HG03469 (cell line): ENCODE results near the gene SLC52A1.
"Not testable (repeated sequence)": the region's sequence is repeated elsewhere in the genome, so short reads cannot be mapped to it uniquely, and the experiment has no call there.

Source experiments
- ATAC-seq: cut with Tn5 transposase; IDR thresholded peaks from one replicate; pipeline ENCODE4 v1.9.1; 2021; ENCODE audit warnings: mild to moderate bottlenecking, moderate library complexity, moderate number of reproducible peaks; ENCODE audit not compliant: unreplicated experiment

SLC52A1 gene

DNA sequence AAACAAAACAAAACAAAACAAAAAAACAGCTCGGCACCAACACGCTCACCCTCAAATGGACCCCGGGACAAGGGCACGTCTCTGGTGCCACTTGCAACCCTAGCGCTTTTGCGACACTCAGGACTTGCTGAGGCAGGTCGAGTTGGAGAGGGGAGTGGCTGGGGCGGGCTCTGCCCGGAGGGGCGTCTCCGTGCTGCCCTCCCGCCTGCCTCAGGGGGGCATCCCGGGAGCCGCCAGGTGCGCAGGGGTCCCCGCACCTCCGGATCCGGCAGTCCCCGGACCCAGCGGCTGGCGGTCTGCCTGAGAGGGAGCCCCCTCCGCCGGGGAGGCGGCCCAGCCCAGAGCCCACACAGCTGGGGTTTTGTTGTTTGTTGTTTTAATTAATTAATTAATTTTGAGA, at the start of gene SLC52A1:
SLC52A1 (minus strand) TSS at position 112 of the 400 bp plus-strand sequence. CDS start 820 bp downstream, outside the sequence.
- ATAC-seq = no peak

DNA sequence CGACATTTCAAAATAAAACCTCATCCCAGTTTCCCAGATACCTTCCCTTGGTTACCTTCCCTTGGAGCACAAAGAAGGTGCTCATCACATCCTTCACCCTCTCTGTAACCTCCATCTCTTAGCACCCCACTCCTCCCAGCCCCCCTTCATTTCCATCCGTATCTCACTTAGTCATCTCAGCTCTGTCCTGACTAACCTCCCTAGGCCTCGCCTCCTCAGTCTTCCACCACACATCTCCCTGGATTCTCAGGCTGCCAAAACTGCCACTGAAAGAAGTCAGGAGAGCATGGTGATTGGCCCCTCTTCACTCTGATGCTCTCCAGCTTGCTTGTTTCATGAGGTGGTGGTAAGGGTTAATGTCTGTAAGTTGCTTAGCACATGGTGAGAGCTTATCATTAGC, 45.4 kb upstream of the SLC52A1 start:
- ATAC-seq = no peak

DNA sequence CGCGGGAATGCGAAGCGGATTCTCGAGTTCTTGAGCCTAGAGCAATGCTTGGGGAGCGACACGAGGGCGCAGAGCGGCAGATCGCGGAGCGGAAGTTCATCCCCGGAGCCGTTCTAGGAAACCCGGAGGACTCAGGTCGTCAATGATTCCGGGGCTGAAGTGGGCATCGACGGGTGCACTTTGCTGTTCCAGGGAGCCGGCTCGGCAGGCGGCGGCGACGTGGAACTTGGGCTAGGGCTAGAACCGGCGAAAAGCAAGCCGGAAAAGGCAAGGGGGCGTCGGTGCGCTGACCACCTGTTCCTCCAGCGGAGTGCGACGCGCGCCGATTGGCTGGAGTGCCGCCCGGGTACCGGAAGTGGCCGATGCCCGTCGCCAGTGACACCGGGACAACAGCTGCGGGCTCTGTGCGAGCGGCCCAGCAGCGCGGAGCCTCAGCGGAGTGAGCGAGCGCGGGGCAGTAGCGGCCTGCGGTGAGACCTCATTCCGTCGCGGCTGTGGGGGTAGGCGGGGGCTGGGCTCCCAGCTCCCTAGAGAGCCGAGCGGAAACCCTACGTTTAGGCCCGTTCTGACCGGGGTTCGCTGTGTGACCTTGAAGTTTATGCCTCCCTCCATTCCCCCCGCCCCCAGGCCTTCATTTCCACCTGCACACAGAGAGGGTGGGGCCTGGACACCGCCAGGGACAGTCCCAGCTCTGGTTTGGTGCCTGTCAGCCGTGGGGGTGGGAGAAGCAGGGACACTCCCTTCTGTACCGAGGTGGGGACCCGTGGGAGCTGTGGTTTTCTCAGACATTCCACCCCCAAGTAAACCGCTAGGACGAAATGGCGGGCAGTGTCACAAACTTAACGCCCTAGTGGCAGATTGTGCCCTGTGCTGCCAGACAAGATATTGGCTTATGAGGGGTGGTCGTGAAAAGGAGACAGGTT, 43.1 kb upstream of the SLC52A1 start, which contains the start of gene ZFP3:
ZFP3 (plus strand) TSS at position 362 of the 923 bp plus-strand sequence. CDS start 13,038 bp downstream, outside the sequence.
- ATAC-seq = no peak

DNA sequence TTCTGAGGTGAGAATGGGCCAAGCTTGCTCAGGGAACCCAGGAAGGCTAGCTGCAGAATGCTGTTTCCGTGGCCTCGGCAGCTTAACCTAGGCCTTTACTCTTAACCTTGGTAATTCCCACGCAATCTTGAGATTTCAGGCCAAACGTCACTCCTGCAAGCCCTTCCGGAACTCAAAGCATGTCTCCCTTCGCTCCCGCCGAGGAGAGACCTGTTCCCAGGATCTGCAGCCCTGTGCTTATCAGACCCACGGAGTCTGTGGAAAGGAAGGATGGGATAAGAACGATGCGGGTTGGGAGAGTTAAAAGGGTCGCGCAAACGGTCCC, 42.5 kb upstream of the SLC52A1 start:
- no peak for ATAC-seq

DNA sequence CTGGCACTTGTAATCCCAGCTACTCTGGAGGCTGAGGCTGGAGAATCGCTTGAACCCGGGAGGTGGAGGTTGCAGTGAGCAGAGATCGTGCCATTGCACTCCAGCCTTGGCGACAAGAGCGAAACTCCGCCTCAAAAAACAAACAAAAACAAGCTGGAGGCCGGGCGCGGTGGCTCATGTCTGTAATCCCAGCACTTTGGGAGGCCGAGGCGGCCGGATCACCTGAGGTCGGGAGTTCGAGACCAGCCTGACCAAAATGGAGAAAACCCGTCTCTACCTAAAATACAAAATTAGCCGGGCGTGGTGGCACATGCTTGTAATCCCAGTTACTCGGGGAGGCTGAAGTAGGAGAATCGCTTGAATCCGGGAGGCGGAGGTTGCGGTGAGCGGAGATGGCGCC, 42.0 kb upstream of the SLC52A1 start:
- not testable (repeated sequence) for ATAC-seq

DNA sequence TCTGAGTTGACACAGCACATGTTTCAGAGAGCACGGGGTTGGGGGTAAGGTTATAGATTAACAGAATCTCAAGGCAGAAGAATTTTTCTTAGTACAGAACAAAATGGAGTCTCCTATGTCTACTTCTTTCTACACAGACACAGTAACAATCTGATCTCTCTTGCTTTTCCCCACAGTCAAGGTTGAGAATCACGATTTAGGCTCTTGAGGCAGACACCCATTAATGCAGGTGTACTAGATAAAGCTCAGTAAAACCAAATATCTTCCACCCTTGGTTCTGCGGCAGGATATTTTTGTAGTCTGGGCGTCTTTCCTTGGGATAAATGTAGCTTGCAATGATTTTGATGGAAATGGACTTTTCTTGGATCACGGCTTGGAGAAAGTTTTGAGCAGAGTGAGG, 40.2 kb upstream of the SLC52A1 start:
- ATAC-seq = not testable (repeated sequence)

DNA sequence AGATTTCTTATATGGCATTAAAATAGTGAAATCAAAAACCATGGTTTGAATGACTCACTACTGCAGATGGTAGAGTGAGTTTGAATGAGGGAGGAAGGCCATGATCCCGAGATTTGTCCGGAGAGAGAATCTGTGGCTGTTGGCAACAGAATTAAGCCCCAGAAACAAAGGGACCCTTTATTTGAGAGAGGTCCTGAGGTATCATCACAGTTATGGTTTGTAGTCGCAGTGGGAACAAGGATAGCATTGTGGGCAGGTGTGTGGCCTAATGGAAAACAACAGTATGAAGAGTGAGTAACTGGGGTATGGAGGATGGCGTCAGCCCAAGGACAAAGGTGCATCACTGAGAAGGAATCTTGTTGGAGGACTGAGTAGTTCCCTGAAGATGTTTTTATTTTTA, 34.5 kb upstream of the SLC52A1 start:
- ATAC-seq = no peak

DNA sequence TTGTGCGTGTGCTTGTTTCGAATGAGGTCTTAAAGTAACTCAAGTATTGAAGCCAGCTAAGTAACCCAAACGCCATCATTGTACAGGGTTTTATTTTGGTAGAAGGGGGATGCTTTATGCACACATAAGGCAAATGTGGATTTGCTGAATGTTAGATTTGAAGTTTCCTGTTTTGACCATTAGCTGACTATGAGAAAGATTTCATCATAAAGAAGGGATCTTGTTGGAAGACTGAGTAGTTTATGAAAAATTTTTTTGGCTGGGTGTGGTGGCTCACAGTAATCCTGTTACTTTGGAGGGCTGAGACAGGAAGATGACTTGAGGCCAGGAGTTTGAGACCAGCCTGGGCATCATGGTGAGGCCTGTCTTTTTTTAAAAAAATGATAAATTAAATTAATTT, 33.0 kb upstream of the SLC52A1 start:
- no peak for ATAC-seq

DNA sequence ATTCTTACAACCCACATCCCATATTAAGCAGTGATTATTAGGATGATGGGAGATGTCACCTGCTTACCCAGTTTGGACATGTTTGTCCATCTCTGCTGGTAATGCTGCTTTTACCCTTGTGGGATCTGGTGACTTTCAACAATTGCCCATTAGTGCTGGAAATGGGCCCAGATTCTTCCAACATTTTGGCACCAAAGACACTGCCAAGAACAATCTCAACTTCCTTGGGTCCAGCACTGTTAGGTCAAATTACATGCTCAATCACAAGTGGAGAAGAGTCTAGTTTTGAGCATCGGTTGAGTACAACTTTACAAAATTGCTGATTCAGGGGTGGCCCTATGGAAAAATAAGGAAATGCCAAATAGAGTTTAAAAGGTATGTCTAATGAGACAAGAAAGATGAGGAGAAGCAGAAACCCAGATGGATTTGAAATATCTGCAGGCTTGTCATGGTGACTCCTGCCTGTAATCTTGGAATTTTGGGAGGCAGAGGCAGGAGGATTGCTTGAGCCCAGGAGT, 30.1 kb upstream of the SLC52A1 start:
- no peak for ATAC-seq

DNA sequence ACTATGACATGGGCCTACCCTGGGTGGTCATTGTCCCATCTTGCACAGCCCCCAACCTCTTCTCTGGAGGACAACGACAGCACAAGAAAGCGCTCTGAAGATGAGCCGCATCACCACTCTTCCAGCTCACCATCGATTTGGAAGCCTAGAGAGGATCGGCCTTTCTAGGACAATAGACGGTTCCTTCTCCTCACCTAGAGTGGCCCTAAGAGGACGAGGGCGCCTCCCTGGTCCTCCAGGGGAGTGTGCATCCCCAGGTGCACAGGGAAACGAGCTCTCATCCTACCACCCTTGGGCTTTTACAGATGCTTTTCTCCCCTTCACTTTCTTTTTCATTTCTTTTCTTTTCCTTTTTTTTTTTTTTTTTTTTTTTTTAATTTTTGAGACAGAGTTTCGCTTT, 20.3 kb upstream of the SLC52A1 start:
- no peak for ATAC-seq

DNA sequence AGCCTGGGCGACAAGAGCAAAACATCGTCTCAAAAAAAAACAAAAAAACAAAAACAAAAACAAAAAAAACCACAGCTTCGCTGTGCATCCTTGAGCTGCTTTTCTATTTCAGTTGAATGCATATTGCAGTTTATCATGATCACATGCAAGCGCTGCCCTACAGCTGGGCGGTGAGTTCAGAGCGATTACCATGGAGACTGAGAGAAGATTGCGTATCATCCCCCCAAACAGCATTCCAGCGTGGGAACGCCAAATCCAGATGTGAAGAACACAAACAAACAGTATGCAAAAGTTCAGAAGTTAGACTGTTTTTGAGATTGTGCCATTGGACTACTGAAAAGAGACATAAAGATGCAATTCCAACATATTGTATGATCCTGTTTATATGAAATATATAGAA, 15.1 kb upstream of the SLC52A1 start:
- ATAC-seq = no peak

DNA sequence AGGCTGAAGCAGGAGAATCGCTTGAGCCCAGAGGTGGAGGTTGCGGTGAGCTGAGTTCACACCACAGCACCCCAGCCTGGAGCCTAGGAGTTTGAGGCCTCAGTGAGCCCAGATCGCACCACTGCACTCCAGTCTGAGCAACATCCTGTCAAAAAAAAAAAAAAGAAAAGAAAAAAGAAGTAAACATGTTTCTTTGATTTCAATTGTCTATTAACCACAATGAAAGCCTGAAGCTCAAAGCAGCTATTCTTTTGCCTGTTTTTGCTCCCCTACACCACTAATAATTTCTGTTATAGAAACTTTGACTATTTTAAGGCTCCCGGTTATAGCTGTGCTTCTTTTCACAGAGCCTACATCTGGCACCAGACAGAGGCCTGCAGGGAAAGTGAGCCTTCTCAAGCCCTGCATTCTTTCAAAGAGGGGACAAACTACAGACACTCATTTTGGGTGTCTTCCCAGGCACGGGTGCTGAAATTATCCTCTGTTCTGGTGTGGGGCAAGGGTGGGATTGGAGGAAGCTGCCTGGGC, 14.2 kb upstream of the SLC52A1 start:
- ATAC-seq = no peak

DNA sequence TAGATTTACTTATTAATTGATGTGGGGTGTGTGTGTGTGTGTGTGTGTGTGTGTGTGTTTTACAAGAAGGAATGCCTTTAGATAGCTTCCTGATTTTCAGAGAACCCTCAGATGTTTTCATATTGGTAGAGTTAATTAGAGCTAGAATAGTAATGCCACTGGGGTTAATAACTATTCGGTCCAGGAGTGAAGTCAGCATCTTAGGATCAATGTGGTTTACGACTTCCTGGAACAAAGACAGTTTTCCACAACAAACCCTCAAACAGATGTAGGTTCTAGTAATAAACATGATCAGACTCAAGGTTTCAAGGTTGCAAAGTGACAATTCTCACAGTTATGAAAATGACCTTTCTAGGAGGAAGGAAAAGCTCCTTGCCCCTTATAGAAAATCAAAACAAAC, 12.2 kb upstream of the SLC52A1 start:
- no peak for ATAC-seq

DNA sequence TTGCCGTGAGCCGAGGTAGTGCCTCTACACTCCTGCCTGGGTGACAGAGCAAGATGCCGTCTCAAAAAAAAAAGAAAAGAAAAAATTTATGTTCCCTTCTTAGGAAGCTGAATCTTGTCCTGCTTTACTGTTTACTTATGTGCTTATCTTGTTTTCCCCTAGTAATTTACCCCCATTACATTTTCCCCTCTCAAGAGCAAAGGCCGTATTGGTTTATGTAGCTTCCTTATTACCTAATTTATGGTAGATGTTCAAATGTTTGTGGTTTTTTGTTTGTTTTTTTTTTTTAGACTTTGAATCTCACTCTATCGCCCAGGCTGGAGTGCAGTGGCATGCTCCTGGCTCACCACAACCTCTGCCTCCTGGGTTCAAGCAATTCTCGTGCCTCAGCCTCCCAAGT, 10.3 kb upstream of the SLC52A1 start:
- no peak for ATAC-seq

DNA sequence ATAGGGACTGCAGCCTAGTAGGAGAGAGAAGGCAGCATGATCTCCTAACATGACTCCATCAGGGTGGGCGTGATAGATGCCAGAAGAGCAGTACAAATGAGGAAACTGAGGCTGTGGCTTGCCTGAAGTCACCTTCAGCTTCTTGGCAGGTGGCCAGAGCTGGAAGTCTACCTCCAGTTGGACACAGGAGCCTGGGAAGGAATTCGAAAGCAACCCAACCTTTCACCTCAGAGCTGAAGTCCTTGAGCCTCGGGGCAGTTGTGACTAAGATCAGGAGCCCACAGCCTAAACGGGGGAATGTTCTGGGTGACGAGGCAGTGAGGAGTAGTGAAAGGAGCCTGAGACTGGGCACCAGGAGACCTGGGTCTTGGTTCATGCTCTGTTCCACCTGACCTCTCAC, 9.4 kb upstream of the SLC52A1 start:
- ATAC-seq = no peak

DNA sequence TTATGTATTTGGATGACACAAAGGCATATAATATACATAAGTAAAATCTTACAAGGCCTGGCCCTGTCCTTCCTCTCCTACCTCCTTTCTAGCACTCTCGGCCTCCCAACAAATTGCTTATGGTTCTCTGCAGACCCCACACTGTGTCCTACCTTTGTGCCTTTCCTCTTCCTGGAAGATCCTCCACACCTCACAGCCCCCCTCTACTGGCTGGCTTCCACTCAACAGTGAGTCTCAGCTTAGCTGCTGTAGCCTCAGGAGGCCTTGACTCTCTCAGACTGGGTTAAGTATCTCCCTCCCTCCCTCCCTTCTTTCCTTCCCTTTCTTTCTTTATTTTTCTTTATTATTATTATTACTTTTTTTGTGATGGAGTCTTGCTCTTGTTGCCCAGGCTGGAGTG, 8.3 kb upstream of the SLC52A1 start:
- ATAC-seq = no peak

DNA sequence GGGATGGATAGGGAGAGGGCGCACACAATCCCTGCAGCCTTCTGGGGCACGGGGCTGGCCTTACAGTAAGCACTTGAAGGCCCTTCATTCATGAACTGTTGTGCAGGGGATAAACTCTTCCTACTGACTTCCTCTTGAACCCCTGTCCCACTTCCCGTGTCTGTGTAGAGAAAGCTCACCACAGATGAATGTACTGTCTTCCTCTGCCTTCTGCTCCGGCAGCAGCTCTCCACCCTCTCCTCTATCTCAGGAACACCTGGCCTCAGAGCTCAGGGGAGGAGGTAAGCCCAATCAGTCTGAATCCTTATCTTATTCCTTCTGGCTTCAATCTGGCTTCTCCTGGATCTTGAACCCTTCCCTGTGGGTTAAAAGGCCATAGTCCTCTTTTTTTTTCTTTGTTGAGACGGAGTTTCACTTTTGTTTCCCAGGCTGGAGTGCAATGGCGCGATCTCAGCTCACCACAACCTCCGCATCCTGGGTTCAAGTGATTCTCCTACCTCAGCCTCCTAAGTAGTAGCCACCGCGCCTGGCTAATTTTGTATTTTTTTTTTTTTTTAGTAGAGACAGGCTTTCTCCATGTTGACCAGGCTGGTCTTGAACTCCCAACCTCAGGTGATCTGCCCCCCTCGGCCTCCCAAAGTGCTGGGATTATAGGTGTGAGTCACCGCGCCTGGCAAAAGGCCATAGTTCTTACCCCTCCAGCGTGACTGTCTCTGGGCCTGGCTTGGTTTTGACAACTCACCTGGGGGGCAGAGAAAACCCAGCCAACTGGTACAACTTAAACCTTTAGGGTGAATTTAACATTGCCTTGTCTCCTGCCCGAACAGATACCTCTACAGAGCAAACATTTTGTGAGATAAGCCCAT, 7.2 kb upstream of the SLC52A1 start:
- ATAC-seq = no peak

DNA sequence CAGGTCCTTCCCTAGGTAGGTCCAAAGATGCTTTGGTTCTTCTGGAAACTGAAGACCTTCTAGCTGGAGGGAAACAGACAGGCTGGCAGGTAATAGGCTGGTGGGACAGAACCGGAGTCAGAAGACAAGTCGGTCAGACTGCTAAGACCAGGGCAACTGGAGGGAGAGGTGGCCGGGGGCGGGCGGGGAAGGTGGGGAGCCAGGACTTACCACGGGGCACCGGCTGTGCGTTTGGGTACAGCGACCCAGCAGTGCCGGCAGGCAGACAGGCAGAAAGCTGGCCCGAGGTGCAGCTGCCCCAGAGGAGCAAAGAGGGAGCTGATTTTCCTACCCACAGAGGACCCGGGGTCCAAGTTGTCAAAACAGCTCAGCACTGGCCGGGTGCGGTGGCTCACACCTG, 575 bp downstream of the SLC52A1 start:
- ATAC-seq = no peak

DNA sequence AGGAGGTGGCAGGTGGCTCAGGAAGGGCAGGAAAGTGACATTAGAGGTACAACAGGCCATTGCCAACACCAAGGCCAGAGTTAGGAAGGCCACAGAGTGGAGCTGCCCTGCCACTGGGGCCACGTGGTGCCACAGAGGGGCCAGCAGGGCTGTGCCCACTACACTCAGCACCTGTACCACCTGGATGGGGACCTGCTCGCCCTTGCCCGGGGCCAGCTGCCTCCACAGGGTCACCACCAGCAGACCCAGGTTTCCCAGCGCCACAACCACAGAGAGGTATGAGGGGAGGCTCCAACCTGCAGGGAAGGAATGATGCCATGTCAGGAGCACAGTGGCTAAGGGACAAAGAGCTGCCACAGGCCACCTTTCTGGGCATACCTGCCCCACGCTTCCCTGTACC, 1.2 kb downstream of the SLC52A1 start:
- ATAC-seq = no peak

DNA sequence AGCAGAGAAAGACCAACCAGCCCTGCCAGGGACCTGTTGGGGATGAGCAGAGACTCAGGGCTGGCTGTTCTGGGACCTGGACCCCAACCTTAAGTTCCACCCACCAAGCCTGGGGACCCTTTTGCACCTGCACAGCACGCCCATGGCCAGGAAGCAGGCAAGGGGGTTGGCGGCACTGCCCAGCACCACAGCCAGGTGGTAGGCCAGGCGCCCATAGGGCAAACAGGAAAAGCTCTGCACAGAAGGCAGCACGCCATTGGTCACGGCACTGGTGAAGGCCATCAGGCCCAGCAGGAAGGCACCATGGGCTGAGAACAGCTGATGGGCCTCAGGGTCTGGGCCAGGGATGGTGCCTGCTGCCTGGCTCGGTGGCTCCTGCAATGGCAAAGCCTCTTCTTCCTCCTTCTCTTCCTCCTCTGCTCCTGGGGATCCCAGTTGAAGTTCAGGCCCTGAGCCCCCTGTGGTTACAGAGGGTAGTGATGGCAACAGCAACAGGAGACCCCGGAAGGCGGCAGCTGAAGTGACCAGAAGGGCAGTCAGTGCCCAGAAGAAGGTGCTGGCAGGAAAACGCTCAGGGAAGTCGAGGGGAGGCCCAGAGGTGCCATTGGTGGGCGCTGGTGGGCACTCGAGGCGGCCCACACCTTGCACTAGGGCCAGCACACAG, 1.7 kb downstream of the SLC52A1 start:
- no peak for ATAC-seq

DNA sequence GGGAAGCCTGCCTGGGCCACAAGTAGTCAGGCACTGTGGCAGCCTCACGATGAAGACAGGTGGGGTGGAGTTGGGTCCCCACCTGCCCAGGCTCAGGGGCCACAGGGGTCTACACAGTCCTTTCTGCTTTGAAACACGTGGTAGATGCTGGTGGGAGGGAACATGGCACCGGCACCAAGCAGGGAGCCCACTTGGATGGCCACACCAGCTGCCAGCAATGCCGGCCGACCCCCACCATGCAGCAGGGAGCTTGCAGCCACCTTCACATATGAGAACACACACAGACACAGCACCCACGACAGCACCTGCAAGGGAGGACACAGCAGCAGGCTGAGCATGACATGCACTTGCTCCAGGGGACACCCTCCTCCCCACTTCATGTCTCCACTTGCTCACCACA, 2.4 kb downstream of the SLC52A1 start:
- ATAC-seq = no peak
